GM23248 (cell line): ENCODE measurements around the gene CDK8.

Source experiments
- EZH2 ChIP-seq: fragments of 200-600 bp; sonication (generic); IDR thresholded peaks from 2 replicates; pipeline ENCODE4 v1.6.1; 2018; ENCODE audit warnings: antibody characterized with exemption, mild to moderate bottlenecking; ENCODE audit not compliant: insufficient read depth, poor library complexity, severe bottlenecking
- EZH2phosphoT487 ChIP-seq: fragments of 200-600 bp; sonication (generic); IDR thresholded peaks from 2 replicates; pipeline ENCODE4 v1.6.1; 2018; ENCODE audit warnings: antibody characterized with exemption, moderate library complexity, mild to moderate bottlenecking, low read depth; ENCODE audit not compliant: insufficient read depth

GRCh38 chr13:26379831-26380230, 125.9 kb downstream of the CDK8 start:
- TF ChIP-seq EZH2 (no peak), EZH2phosphoT487 (no peak)
